Epithelial cell of esophagus (primary cell): Measurements from ENCODE around the gene ING5.

Source experiments
- DNase-seq: peaks from one replicate; pipeline ENCODE4 v3.0.0; 2010; ENCODE audit warnings: low read depth
- H3K4me3 ChIP-seq: 2 replicates; pipeline ENCODE4 v1.5.1; 2011; ENCODE audit warnings: mild to moderate bottlenecking, low read length, control low read depth
- TF ChIP-seq, protein P1 (sequence below): IDR thresholded peaks from 2 replicates; pipeline ENCODE4 v1.5.1; 2011; ENCODE audit warnings: low read depth, mild to moderate bottlenecking, low read length, control low read depth, inconsistent platforms; ENCODE audit not compliant: insufficient read depth; ENCODE audit errors: missing control alignments

Gene ING5

DNA sequence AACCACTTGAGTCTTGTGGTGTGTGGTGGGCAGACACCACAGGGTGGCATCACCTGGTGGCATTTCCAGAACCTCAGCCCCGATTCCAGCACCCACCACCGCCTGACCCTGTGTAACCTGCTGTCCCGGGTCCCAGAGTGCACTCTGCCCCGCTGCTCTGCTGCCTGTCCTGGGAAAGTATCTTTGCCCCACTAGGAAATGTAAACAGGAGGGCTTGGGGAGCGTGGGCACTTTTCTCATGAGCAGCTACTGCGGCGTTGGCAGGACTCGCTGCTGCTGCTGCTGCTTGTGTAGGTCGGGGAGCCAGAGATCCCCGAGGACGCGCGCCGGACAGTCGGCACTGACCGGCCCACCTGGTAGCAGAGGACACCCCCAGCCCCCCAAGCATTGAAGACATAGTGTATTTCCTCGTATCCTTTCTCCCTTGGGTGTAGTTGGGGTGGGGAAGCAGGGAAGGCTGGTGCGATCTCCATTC is 28.6 kb upstream of the ING5 start:
- TF ChIP-seq, protein P1, sequence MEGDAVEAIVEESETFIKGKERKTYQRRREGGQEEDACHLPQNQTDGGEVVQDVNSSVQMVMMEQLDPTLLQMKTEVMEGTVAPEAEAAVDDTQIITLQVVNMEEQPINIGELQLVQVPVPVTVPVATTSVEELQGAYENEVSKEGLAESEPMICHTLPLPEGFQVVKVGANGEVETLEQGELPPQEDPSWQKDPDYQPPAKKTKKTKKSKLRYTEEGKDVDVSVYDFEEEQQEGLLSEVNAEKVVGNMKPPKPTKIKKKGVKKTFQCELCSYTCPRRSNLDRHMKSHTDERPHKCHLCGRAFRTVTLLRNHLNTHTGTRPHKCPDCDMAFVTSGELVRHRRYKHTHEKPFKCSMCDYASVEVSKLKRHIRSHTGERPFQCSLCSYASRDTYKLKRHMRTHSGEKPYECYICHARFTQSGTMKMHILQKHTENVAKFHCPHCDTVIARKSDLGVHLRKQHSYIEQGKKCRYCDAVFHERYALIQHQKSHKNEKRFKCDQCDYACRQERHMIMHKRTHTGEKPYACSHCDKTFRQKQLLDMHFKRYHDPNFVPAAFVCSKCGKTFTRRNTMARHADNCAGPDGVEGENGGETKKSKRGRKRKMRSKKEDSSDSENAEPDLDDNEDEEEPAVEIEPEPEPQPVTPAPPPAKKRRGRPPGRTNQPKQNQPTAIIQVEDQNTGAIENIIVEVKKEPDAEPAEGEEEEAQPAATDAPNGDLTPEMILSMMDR: no peak
- no peak for DNase-seq
- H3K4me3 ChIP-seq: no peak overlapping the region

DNA sequence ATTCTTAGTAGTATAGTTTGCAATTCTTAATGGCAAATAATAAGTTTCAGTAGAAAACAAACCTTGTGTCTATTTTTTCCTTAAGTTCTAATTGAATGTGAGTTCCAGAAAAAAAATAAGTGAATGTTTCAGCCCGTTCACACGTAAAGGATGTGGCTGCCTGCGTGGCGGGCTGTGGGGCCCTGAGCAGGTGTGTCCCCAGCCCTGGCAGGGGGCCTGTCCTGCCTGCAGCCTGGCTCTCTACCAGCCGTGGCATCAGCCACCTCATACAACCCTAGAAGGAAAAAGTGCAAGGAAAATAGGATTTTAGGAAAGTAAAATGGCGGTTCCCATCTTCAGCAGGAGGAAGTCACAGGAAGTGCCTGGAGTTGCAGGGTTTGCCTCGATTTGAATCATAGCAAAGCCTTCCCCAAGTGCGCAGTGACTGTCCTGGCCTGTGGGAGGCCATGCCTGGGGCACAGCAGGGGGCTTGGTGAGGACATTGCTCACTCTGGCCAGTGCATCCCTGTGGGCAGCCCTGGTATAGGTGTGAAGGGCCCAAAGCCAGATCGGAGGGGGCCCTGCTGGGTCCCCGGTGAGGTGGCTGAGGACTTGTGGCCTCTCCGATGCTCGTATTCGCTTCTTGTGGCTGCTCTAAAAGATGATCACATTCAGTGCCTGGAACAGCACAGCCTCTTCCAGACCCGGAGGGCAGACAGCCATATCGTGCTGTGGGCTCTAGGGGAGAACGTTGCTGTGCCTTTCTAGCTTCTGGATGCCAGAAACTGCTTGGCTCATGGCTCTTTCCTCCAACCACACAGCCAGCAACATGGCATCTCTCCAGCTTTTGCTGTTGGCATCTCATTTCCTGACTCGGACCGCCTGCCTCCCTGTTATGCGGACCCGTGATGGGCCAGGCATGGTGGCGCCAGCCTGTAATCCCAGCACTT is 27.8 kb upstream of the ING5 start:
- DNase-seq: no peak
- no peak overlapping the region for H3K4me3 ChIP-seq
- TF ChIP-seq, protein P1: no peak

DNA sequence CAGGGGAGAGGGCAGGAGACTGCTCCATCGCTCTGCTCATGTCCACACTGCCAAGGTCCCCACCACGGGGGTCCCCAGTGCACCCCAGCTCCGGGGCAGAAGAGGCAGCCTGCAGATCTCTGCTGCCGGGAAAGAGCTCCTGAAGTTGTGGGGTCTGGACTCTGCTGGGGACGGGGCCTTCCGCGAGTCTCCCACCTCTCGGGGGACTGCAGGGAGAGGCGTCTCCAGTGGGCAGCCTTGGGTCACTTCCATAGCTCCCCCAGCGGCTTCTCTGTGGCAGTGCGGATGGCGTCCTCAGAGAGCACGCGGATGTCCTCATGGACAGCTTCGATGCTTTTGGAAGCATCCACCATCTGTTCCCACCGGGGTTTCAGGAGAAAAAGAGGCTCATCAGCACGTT is 26.0 kb upstream of the ING5 start:
- H3K4me3 ChIP-seq: no peak overlapping the region
- DNase-seq: no peak
- TF ChIP-seq, protein P1: peak; percentile 15

DNA sequence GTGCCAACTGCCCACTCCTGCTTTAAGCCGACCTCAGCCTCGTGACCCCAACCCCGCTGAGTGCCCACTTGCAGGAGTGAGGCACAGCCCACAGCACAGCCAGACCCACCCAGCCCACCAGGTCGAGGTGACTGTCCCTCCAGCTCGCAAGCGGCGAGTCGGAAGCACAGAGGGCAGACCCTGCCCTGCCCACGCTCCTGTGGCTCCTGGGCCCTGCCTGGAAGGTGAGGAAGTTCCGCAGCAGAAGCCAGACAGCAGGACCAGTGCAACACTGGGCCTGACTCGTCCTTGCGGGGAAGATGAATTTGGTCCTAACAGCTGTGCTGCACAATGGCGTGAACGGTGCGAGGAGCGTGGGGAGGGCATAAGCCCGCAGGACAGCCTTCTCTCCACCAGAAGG is 25.2 kb upstream of the ING5 start:
- no peak overlapping the region for H3K4me3 ChIP-seq
- DNase-seq: no peak
- TF ChIP-seq, protein P1: no peak

DNA sequence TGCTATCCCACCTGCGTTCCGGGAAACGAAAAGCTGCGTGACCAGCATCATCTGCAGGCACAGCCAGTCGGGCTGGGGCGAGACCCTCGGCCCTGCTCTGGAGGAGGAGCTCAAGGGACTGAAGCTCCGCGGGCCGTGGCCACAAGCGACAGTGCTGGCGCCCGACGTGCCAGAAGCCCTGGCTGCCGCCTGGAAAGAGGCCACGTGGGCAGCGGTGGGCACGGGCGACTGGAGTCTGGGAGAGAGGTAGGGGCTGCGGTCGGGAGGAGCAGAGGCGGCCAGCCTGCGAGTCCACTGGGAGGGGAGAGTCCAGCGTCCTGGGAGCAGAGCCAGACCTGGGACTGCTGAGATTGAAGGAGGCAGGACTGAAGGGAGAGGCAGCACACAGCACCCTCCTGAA is 24.4 kb upstream of the ING5 start:
- DNase-seq: no peak
- TF ChIP-seq, protein P1: no peak
- no peak overlapping the region for H3K4me3 ChIP-seq

DNA sequence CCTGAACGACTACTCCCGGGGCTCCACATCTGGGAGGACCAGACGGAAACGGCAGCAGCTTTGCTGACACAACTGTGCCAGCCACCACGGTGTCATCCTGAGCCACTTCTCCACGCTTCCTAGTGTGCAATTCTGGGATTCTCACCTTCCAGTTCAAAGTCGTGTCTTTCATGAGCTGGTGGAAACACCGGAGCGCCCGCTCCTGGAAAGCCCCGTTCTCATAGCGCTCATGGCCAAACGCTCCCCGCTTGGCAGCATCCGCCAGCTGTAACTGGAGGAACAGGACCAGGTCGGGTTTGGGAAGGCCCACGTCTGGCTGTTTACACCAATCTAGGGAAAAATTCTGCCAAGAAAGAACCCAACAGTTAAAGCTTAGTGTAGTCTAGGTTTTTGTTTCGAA is 23.5 kb upstream of the ING5 start:
- DNase-seq: no peak
- TF ChIP-seq, protein P1: no peak
- H3K4me3 ChIP-seq: no peak overlapping the region
